ENCODE measurements around the gene CDK2. TPM values are rescaled to one million over a fixed set of nuclear protein-coding genes. Genes with fewer than 3 reads are reported as not detected.
A peak's percentile ranks its signal among the peaks of the same experiment; 100 is the strongest.

The CDK2 gene
- polyA plus RNA-seq, 1 donor from 2014 or later, result 2.6 TPM

- no peaks in the 10 kb centered on the region for H3F3A ChIP-seq (ENCODE audit: insufficient read depth, low read length, poor library complexity, severe bottlenecking)
- H3K4me3 ChIP-seq (ENCODE audit: low read length), result peak within 1 kb of the TSS; percentile 88
- peak within 1 kb of the TSS; percentile 92 for H2AFZ ChIP-seq (ENCODE audit: low read depth, low read length)
- peak within 1 kb of the TSS; percentile 87 for H3K9ac ChIP-seq (ENCODE audit: low read length)
- H3K9me3 ChIP-seq (ENCODE audit: low read length), result no peaks in the 10 kb centered on the region
- H4K20me1 ChIP-seq (ENCODE audit: insufficient read depth), result no peaks in the 10 kb centered on the region
- H3K27ac ChIP-seq (ENCODE audit: low read length), result peak within 1 kb of the TSS; percentile 92
- TF ChIP-seq RAD21 (conservative IDR thresholded peaks at IDR 0.05), result no peak
- no peak for TF ChIP-seq TAF1 (IDR thresholded peaks at IDR 0.05; ENCODE audit: low read depth)
- no peak for TF ChIP-seq CTCF (IDR thresholded peaks at IDR 0.05; ENCODE audit: poor library complexity, severe bottlenecking)
- TF ChIP-seq MXI1 (conservative IDR thresholded peaks at IDR 0.05; ENCODE audit: poor library complexity, severe bottlenecking), result no peak
- TF ChIP-seq SMC3 (conservative IDR thresholded peaks at IDR 0.05; ENCODE audit: poor library complexity), result no peak
- H3K36me3 ChIP-seq (ENCODE audit: insufficient read depth, low read length), result no peaks in the 10 kb centered on the region
- H3K9me2 ChIP-seq (ENCODE audit: insufficient read depth, low read length), result no peaks in the 10 kb centered on the region
- H3K27me3 ChIP-seq (ENCODE audit: insufficient read depth, low read depth, low read length), result peaks cover 21% of the 10 kb centered on the region
- H3K79me2 ChIP-seq (replicated peaks; ENCODE audit: insufficient read depth, low read length), result peaks cover 32% of the 10 kb centered on the region
- H3K4me2 ChIP-seq (ENCODE audit: low read length), result peak within 1 kb of the TSS; percentile 96
Observed at GRCh38 chr12:55927588-55928502, 38.8 kb upstream of the CDK2 start, which contains the start of gene PYM1. Gene PYM1, minus strand, starts transcription at chr12:55927894. Its CDS starts 133 bp downstream, at chr12:55927761.

- H3K4me2 ChIP-seq (ENCODE audit: low read length), result no peak overlapping the region
- no peak overlapping the region for H3K9ac ChIP-seq (ENCODE audit: low read length)
- H3K27me3 ChIP-seq (ENCODE audit: insufficient read depth, low read depth, low read length), result peaks cover 33% of the 10 kb centered on the region
- no peak overlapping the region for H2AFZ ChIP-seq (ENCODE audit: low read depth, low read length)
- H3K79me2 ChIP-seq (replicated peaks; ENCODE audit: insufficient read depth, low read length), result peaks cover 26% of the 10 kb centered on the region
- H3F3A ChIP-seq (ENCODE audit: insufficient read depth, low read length, poor library complexity, severe bottlenecking), result no peaks in the 10 kb centered on the region
- H3K9me3 ChIP-seq (ENCODE audit: low read length), result no peaks in the 10 kb centered on the region
- no peaks in the 10 kb centered on the region for H4K20me1 ChIP-seq (ENCODE audit: insufficient read depth)
- TF ChIP-seq REST (IDR thresholded peaks at IDR 0.05; ENCODE audit: borderline replicate concordance), result no peak
- no peak for TF ChIP-seq TAF1 (IDR thresholded peaks at IDR 0.05; ENCODE audit: low read depth)
- TF ChIP-seq MXI1 (conservative IDR thresholded peaks at IDR 0.05; ENCODE audit: poor library complexity, severe bottlenecking), result no peak
- H3K36me3 ChIP-seq (ENCODE audit: insufficient read depth, low read length), result no peaks in the 10 kb centered on the region
- H3K9me2 ChIP-seq (ENCODE audit: insufficient read depth, low read length), result no peaks in the 10 kb centered on the region
- no peak overlapping the region for H3K4me3 ChIP-seq (ENCODE audit: low read length)
- H3K27ac ChIP-seq (ENCODE audit: low read length), result no peak overlapping the region
Observed at GRCh38 chr12:55929306-55929791, 37.3 kb upstream of the CDK2 start.

Data from neural cell (in vitro differentiated cells).